HUES6 (cell line): Measurements from ENCODE around the gene NAGLU.

Experiments used
- H3K27ac ChIP-seq: 2 replicates; pipeline ENCODE4 v1.7.0; 2013; ENCODE audit warnings: low read depth, mild to moderate bottlenecking, low read length, inconsistent platforms
- H3K27me3 ChIP-seq: 2 replicates; pipeline ENCODE4 v1.6.1; 2013; ENCODE audit warnings: low read length; ENCODE audit not compliant: control insufficient read depth, insufficient read depth
- H3K36me3 ChIP-seq: 2 replicates; pipeline ENCODE4 v1.6.1; 2013; ENCODE audit warnings: low read length; ENCODE audit not compliant: control insufficient read depth, insufficient read depth
- H3K4me1 ChIP-seq: 2 replicates; pipeline ENCODE4 v1.6.1; 2013; ENCODE audit warnings: low read length; ENCODE audit not compliant: control insufficient read depth, insufficient read depth
- H3K4me3 ChIP-seq: 2 replicates; pipeline ENCODE4 v1.5.1; 2013; ENCODE audit warnings: low read depth, low read length
- H3K9ac ChIP-seq: one replicate; pipeline ENCODE4 v1.6.1; 2013; ENCODE audit warnings: mild to moderate bottlenecking, low read length
- H3K9me3 ChIP-seq: 2 replicates; pipeline ENCODE4 v1.6.1; 2013; ENCODE audit warnings: low read depth, low read length; ENCODE audit not compliant: control insufficient read depth, insufficient read depth

Gene NAGLU

DNA sequence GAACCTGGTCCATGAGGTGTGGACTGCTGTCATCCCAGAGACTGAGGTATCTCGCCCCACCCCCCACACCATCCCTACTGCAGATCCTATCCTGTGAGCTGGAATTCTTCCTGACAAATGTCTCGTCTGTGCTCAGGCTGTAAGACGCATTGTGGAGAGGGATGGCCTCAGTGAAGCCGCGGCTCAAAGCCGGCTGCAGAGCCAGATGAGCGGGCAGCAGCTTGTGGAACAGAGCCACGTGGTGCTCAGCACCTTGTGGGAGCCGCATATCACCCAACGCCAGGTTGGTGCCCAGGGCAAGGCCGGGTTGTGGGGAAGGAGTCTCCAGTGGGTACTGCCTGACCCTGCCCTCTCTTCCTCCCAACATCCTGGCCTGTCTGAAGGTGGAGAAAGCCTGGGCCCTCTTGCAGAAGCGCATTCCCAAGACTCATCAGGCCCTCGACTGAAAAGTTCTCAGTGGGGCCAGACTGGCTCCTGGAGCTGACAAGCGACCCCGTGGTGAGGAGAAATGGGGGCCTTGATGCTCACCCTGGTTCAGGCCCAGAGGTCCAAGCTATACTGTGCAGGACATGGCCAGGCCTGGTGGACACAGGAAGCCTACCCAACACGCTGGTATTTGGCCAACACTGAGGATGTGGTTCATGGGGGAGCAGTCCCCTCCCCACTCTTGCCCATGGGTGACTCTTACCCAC is 29.6 kb downstream of the NAGLU start:
- Histone ChIP-seq H3K27ac (peak overlapping the region; percentile 91; the same call in 1 of the 2 replicates), H3K9me3 (no peaks in the 10 kb centered on the region), H3K4me1 (peaks cover 20% of the 10 kb centered on the region), H3K4me3 (peak overlapping the region; percentile 97; the same call in 1 of the 2 replicates), H3K36me3 (peaks cover 54% of the 10 kb centered on the region), H3K27me3 (no peaks in the 10 kb centered on the region), H3K9ac (peak overlapping the region; percentile 86)

DNA sequence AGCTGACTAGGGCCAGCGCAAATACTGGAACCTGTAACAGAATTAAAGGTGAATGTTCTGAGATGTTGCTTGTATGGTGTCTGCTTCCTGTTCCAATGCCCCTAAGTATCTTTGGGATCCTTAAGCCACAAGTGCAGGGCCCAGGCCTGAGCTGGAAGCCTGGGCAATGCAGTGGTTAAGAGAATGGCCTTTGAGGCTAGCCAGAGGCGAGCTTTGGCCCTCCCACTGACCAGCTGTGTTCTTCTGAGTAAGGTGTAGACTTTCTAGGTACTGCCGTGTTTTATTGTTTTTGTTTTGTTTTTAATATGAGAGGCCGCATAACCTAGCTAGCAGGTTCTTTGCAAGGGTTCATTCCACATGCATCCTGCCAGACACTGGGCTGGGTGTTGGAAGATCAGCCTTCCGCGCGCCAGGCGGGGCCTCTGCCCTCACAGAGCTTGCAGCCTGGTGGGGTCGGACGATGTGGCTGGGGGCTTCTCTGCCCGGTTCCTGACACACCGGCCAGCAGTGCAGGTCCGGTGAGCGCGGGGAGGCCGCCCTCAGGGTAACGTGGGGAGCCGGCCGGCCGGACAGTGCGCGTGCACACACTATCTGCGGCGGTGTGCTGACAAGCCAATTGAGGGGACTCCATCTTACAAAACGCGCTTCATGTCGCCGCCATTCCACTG is 30.3 kb downstream of the NAGLU start:
- no peaks in the 10 kb centered on the region for H3K9me3 ChIP-seq
- H3K9ac ChIP-seq = peak overlapping the region; percentile 86
- peak overlapping the region; percentile 91 for H3K27ac ChIP-seq
- peaks cover 20% of the 10 kb centered on the region for H3K4me1 ChIP-seq
- peaks cover 61% of the 10 kb centered on the region for H3K36me3 ChIP-seq
- no peaks in the 10 kb centered on the region for H3K27me3 ChIP-seq
- H3K4me3 ChIP-seq = peak overlapping the region; percentile 97

GRCh38 chr17:42566883-42567573 is 31.0 kb downstream of the NAGLU start, which contains the start of gene MLX:
Gene MLX, plus strand, starts transcription at chr17:42567100. Its CDS starts 25 bp downstream, at chr17:42567125.
- Histone ChIP-seq H3K9ac (peak within 1 kb of the TSS; percentile 94), H3K27ac (peak within 1 kb of the TSS; percentile 91), H3K4me3 (peak within 1 kb of the TSS; percentile 97), H3K9me3 (no peaks in the 10 kb centered on the region), H3K27me3 (no peaks in the 10 kb centered on the region), H3K4me1 (peaks cover 20% of the 10 kb centered on the region), H3K36me3 (peaks cover 67% of the 10 kb centered on the region)

GRCh38 chr17:42568341-42569111 is 32.5 kb downstream of the NAGLU start:
- H3K36me3 ChIP-seq = peaks cover 79% of the 10 kb centered on the region
- no peak overlapping the region for H3K27ac ChIP-seq
- H3K27me3 ChIP-seq = no peaks in the 10 kb centered on the region
- H3K9ac ChIP-seq = no peak overlapping the region
- no peaks in the 10 kb centered on the region for H3K9me3 ChIP-seq
- no peak overlapping the region for H3K4me3 ChIP-seq
- H3K4me1 ChIP-seq = peaks cover 13% of the 10 kb centered on the region

DNA sequence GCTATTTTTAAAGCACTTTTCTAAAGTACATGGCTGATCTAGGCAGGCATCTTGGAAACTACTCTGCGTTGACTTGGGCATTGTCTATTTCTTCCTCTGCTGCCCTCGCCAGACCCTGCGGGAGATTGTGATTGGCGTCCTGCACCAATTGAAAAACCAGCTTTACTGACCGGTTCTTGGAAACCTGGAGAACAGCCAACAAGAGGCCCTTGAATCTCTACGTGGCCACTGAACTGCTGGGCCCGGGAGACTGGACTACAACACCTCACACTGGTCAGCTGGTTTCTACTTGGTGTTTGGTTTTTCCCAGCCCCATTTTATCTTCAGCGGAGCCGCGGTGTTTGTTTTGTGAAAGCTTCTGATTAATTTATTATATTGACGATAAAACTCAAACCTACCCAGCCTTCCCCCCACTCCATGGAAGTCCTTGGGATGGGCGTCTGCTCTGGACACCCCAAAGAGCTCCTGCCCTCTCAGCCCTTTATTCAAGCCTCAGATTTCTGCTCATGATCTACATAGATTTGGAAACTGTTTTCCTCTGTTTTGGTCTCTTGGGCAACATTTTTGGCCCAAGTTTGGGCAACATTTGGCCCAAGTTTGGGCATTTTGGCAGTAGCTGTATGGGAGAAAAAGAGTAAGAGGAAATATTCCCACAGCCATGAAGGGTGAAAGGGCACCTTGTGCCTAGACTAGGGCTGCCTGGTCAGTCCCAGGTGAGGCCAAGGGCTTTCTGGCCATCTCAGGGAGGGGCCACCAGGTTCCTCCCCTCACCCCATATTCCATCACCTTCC is 35.6 kb downstream of the NAGLU start:
- Histone ChIP-seq H3K27me3 (no peaks in the 10 kb centered on the region), H3K4me1 (peaks cover 8% of the 10 kb centered on the region), H3K9ac (no peak overlapping the region), H3K36me3 (peaks cover 69% of the 10 kb centered on the region), H3K27ac (no peak overlapping the region), H3K4me3 (no peak overlapping the region), H3K9me3 (no peaks in the 10 kb centered on the region)

DNA sequence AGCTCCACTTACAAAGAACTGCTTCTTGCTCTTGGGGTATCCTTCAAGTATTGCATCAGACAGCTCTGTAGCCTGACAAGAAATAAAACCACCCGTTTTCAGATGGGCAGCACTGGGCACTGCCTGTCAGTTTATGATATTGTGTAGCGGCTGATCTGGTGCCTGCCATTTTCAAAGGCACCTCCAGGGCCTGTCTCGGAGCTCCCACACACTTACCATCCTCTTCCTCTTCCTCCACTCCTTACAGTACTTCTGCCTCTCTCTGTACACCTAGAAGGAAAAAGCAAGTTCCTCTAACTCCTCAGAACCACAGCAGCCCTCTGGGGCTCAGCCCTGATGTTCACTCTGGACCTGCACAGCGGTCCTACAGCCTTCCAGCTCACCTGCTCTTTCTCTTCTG is 37.1 kb downstream of the NAGLU start:
- Histone ChIP-seq H3K27me3 (no peaks in the 10 kb centered on the region), H3K36me3 (peaks cover 69% of the 10 kb centered on the region), H3K27ac (no peak overlapping the region), H3K9ac (no peak overlapping the region), H3K9me3 (no peaks in the 10 kb centered on the region), H3K4me3 (no peak overlapping the region), H3K4me1 (0 out of 2 replicates have a peak, but pooled peaks cover 5% of the 10 kb centered on the region)

DNA sequence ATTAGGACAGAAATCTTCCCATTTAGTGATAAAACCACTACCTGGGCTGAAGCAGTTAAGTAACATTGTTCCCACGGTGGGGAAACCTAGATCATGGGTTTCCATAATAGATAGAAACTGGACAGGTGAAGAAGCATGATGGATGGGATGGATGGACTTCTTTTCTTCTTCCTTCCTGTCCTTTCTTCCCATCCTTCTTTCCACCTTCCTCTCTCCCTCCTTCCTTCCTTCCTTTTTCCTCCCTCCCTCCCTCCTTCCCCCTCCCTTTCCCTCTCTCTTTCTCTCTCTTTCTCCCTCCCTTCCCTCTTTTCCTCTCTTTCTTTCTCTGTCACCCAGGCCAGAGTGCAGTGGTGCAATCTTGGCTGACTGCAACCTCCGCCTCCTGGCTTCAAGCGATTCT is 38.4 kb downstream of the NAGLU start:
- Histone ChIP-seq H3K36me3 (peaks cover 57% of the 10 kb centered on the region), H3K9me3 (no peaks in the 10 kb centered on the region), H3K4me3 (no peak overlapping the region), H3K27me3 (no peaks in the 10 kb centered on the region), H3K4me1 (peaks cover 7% of the 10 kb centered on the region; the same call in 1 of the 2 replicates), H3K9ac (no peak overlapping the region), H3K27ac (no peak overlapping the region)

GRCh38 chr17:42577140-42577531 is 41.1 kb downstream of the NAGLU start:
- peak overlapping the region; percentile 92 for H3K4me3 ChIP-seq
- H3K9ac ChIP-seq = peak overlapping the region; percentile 89
- peaks cover 51% of the 10 kb centered on the region for H3K36me3 ChIP-seq
- H3K27ac ChIP-seq = peak overlapping the region; percentile 41; the same call in 1 of the 2 replicates
- H3K27me3 ChIP-seq = no peaks in the 10 kb centered on the region
- peaks cover 7% of the 10 kb centered on the region; the same call in 1 of the 2 replicates for H3K4me1 ChIP-seq
- H3K9me3 ChIP-seq = no peaks in the 10 kb centered on the region

GRCh38 chr17:42577532-42578281 is 41.7 kb downstream of the NAGLU start, which contains the start of gene PSMC3IP:
Gene PSMC3IP, minus strand, starts transcription at chr17:42577729. Its CDS starts 43 bp downstream, at chr17:42577686.
- Histone ChIP-seq H3K9ac (peak within 1 kb of the TSS; percentile 89), H3K4me1 (peaks cover 7% of the 10 kb centered on the region; the same call in 1 of the 2 replicates), H3K27me3 (no peaks in the 10 kb centered on the region), H3K4me3 (peak within 1 kb of the TSS; percentile 92), H3K9me3 (no peaks in the 10 kb centered on the region), H3K36me3 (peaks cover 52% of the 10 kb centered on the region), H3K27ac (peak within 1 kb of the TSS; percentile 73; the same call in 1 of the 2 replicates)
